ENCODE measurements around the gene TPST1. TPM values are rescaled to one million over a fixed set of nuclear protein-coding genes. Genes with fewer than 3 reads are reported as not detected.

Gene TPST1
- total RNA-seq, 2 donors from 2014 or later, result 0.65 TPM

DNA sequence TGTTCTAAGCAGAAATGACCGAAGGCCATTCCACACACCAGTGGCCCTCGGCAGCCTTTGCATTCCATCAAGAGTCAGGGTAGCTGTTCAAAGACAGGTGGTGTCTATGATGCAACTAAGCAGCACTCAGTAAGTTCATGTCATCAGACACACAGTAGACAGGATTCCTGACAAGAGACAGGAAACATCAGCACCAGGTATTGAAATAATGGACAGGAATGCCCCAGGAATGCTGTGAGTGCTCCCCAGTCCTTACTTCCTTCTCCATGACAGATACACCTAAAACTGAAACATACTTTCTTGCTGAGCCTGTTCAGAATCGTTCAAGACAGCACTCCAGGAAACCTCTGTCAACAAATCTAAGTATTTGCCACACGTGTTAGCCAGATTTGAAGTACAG is 204.4 kb downstream of the TPST1 start:
- Mint-ChIP-seq H3K27me3 (no peaks in the 10 kb centered on the region), H3K27ac (peak overlapping the region; percentile 29), H3K4me1 (peaks cover 4% of the 10 kb centered on the region), H3K4me3 (no peak overlapping the region), H3K36me3 (ENCODE audit: low read depth) (no peaks in the 10 kb centered on the region)
- no peaks in the 10 kb centered on the region for H3K9me3 ChIP-seq (ENCODE audit: control insufficient read depth, low read length, poor library complexity, severe bottlenecking)
- DNase-seq (no peak), ATAC-seq (no peak)

Other genes with a start within 250 kb of the TPST1 start
- 10 to 100 TPM; 31.4 to 48.2 TPM for gene GUSB, start 223.1 kb upstream of the TPST1 start, total RNA-seq
- gene ASL, start 129.5 kb upstream of the TPST1 start, total RNA-seq, result 10 to 100 TPM; 12.7 to 16.5 TPM
- gene CRCP, start 90.5 kb upstream of the TPST1 start, total RNA-seq, result 10 to 100 TPM; 35.2 to 40.3 TPM